HG03095 (cell line): ENCODE data around the gene PARP6.

Experiments used
- ATAC-seq: cut with Tn5 transposase; IDR thresholded peaks from one replicate; pipeline ENCODE4 v1.9.1; 2021; ENCODE audit warnings: moderate library complexity; ENCODE audit not compliant: unreplicated experiment

PARP6 gene

DNA sequence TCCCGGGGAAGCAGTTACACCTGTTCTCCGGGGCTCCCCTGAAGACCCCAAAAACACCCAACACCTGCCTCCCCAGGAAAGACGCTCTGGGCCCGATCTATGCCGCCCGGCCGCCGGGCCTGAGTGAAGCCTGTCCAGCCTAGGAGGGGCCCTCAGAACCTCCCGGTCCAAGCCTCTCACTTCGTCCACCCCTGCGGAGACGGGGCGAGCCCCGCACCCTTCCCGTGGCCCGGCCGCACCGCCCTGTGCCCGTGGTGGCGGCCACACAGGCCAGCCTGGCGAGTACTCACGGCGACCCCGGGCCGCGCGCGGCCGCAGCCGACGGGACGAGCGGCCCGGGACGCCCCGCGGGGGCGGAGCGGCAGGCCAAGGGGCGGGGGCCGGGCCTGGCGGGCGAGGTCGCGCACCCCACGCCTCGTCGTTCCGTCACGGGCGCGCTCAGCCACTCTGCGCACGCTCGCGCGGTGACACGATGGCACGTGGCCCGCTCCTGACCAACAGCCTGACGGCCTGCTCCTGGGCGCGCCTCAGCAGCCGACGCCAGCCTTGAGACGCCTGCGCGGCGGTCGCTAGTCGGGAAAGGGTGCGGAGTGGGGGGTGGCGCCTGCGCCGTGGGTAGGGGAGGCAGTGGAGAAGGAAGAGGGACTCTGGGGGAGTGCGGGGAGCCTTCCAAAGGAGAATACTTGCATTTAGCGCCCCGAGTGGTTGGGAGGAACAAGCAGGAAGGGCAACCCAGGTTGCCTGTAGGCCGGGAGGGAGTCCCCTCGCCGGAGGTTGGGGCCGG, at the start of gene PARP6:
PARP6 (minus strand) TSS at position 342 of the 784 bp plus-strand sequence. CDS start 5,077 bp downstream, outside the sequence.
- ATAC-seq = peak; percentile 89

GRCh38 chr15:72319985-72320671, 47.8 kb upstream of the PARP6 start, which contains the start of gene CELF6:
TSS of gene CELF6 (minus strand) at chr15:72320157. CDS start at chr15:72319874, 283 bp downstream.
- ATAC-seq = no peak

DNA sequence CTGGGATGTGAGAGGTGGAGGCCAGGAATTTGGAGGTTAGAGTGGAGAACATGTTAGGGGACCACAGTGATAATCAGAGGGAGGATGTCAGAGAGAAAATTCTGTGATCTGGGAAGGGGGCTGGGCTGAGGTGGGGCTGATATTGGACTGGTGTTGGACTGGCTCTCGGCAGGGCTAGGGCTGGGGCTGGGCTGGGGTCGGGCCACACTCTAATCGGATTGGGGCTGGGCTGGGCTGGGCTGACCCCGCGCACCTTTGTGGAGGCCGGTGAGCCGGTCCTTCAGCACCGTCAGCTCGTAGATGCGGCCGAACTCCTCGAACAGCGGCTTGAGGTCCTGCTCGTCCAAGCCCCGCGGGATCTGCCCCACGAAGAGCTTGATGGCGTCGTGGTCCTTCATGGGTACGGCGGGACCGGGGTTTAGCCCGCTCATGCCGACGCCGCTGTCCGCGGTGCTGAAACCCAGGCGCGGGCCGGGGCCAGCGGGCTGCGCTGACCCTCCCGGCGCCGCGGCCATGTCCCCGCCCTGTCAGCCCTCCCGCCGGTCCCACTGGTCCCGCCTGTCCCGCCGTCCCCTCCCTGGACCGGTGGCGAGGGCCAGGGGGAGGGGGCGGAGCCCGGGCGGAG, 47.1 kb upstream of the PARP6 start:
- ATAC-seq = no peak

DNA sequence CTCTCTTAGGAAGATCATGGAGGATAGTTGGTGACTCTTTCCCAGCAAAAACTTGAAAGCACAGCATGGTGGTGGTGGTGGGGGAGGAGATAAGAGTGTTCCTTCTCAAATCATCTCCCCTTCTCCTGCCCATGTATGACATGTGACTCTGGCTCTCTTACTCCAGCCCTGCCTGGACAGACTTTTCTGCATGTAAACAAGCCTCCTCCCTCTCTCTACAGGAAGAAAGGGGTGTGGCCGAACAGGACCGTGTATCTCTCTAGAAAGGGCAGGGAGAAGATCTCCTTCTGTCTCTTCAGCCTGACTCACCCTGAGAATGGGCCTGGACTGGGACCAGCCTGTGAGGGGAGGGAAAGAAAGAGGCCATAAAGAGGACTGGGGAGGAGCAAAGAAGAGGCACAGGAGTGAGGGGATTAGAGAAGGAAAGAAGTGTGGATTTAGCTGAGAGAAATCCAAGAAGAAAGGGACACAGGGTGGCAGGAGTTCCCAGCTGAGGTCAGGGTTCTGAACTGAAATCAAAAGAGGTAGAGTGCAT, 46.1 kb upstream of the PARP6 start:
- ATAC-seq = no peak

DNA sequence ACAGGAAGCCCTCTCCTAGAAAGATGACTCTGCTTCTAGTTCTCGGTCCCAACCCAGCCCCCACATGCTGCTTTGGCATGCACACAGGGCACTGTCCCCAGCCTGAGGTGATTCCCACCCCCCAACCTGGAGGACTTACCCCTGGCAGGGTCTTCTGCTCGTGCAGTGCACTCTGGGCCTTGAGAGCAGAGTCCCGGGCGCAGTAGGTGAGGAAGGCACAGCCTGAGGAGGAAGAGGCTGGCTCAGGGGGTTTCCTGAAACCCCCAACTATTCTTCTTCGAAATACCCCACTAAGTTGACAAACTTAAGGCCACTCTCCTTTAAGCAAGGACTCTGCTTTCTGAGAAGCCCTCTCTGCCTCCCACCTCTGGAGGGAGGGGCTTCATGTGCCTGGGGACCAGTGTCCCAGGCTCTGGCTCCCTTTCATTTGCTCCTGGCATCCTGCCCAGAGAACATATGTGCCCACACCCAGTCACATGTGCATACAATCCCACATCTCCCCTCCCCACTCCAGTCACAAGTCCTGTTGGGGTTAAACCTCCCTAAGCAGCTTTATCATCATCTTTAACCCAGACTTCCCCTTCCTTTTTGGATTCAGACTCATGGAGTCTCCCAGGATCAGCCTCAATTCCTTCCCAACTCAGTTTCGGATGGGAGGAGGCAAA, 43.5 kb upstream of the PARP6 start:
- ATAC-seq = no peak

GRCh38 chr15:72313881-72314280, 41.5 kb upstream of the PARP6 start:
- no peak for ATAC-seq

DNA sequence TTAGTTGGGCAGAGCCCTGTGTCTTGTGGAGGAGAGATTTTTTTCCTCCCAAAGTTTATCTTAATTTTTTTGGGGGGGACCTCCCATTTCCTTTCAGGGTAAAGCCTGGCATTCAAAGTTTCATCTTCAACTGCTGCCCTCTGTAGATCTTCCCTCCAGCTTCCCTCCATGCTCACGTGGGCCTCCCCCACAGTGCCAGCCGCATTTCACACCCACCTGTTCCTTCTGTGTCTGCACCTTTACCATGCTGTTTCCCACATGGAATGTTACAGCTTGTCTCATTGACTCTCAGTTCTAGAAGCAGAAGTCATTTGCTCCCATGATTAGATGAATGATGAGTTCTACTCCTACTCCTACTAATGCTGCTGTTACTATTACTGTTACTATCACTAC, 41.1 kb upstream of the PARP6 start:
- ATAC-seq = no peak

DNA sequence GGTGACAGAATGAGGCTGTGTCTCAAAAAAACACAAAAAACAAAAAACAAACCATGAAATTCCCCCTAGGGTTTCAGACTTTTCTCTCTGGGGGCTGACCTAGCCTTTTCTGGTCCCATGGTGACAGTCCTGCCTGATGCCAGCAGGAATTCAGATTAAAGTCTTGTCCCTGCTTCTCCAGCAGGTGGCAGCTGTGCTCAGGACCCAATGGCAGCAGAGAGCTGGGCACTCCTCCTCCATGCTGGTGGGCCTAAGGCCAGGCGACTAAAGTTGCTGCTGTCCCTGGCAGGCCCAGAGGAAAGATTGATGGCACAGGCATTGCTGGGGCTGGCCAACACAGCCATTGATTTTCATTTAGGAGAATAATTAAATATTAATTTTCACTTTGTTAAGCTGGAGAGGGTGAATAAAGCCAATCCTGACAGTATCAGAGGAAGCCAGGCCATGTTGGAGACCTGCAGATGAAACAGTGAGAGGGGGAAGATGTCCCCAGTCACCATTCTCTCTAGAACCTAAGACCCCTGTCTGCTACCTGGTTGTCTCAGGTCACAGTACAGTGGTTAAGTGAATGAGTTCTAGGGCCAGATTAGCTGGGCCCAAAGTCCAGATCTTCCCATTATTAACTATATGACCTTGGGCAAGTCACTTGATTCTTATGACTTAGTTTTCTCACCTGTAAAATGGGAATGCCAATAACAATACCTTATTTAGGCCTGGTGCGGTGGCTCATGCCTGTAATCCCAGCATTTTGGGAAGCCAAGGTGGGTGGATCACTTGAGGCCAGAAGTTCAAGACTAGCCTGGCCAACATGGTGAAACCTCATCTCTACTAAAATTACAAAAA, 40.5 kb upstream of the PARP6 start:
- ATAC-seq = no peak

- ATAC-seq = no peak
These were observed 34.7 kb upstream of the PARP6 start for GRCh38 chr15:72307026-72307425.

GRCh38 chr15:72306211-72306785, 33.9 kb upstream of the PARP6 start:
- ATAC-seq = no peak

DNA sequence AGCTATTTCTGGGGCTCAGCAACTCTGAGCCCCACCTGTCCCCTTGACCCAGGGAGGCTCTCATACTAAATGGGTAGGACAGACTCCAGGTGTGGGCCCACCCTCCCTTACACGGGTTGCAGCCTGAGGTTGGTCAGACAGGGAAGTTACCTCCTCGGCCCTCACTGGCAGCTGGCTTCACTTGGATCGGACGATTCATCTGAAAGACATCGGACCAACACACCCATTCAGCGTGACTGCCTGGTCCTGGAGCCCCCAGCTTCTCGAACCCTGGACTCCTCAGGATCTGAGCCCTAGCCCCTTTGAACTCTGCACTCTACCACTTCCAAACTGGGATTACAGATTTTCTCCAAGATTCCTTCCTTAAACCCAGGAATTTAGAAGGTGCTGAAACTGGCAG, 32.2 kb upstream of the PARP6 start:
- ATAC-seq = no peak

DNA sequence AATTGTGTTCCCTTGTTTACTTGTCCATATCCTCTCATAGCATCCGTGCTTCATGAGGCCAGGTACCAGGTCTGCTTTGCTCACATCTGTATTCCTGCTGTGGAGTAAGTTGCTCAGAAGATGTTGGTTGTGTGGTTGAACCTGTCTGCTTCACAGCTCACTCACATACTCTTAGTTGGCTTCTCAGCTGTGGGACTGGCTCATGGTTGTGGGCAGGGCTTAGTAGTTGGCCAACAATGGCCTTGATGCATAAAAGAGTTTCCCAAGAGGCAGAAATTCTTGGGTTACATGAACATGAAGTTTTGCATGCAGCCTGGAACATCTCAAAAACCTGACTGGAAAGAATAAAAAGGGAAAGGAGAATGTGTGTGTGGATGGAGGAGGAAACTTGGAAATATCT, 30.6 kb upstream of the PARP6 start:
- ATAC-seq = no peak

- no peak for ATAC-seq
These were observed 17.4 kb upstream of the PARP6 start for GRCh38 chr15:72289597-72290325.

- no peak for ATAC-seq
These were observed 16.6 kb upstream of the PARP6 start for GRCh38 chr15:72288796-72289596.

DNA sequence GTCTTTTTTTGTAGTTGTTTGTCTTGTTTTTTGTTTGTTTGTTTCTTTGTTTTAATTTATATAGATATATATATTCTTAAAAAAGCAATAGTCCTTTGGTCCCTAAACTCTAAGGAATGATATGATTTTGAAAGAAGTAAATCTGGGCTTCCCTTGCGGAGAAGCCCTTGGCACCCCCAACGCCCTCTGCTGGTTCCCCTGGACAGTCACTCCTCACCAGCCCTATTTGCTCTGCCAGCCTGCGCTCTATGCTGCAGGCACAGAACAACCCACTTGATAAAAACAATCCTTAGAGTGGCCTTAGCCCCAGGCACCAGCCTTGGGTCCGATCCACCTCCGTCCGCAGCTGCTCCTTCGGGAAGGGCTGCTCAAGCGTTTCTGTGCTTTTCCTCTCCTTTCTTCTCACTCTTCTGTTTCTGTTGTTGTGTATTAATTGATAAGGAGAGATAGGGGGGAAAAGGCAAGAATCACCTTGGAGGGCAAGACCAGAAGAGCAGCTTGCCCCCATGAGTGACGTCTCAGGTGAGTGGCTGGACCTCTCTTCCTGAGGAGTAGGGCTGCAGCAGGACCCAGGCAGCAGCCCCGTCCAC, 13.7 kb upstream of the PARP6 start:
- no peak for ATAC-seq

GRCh38 chr15:72285402-72285801, 13.0 kb upstream of the PARP6 start:
- no peak for ATAC-seq

DNA sequence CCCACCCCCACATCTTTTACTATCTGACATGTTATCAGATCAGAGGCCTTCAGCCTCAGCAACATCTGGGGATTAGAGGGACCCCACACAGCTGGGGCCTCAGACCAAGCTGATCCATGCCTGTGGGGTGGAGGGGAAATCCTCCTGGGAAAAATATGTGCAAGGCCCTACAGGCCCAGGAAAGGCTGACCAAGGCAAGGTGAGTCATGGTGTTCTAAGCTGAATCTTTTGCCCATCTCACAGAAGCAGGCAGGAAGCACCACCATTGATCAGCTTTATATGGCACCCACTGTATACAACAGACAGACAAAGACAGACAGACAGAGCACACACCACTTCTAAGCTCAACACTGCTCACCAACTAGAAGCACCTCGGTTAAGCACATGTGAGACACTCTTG, 12.4 kb upstream of the PARP6 start:
- ATAC-seq = no peak

- no peak for ATAC-seq
These were observed 9.4 kb upstream of the PARP6 start for GRCh38 chr15:72281713-72282112.
